Measurements from ENCODE around the gene KLF3. TPM values are rescaled to one million over a fixed set of nuclear protein-coding genes. Genes with fewer than 3 reads are reported as not detected.

Gene KLF3
- total and polyA plus RNA-seq, 9 of the 15 experiments (the other 6 are each of a cell fraction or from before 2014, with no cell fraction given): 9.9 to 47.2 (median 18.1) TPM

- TF ChIP-seq ZNF609 (CRISPR knock-in tag; IDR thresholded peaks at IDR 0.05; ENCODE audit: borderline replicate concordance) (no peak), PPARD (CRISPR knock-in tag; IDR thresholded peaks at IDR 0.05) (no peak), NR3C1 (CRISPR knock-in tag; IDR thresholded peaks at IDR 0.05) (no peak), JUND (IDR thresholded peaks at IDR 0.05; ENCODE audit: borderline replicate concordance, low read depth, low read length) (peak; percentile 88), JUND (tag; IDR thresholded peaks at IDR 0.05; ENCODE audit: borderline replicate concordance, low read depth, low read length) (peak; percentile 90), IRF9 (tag; IDR thresholded peaks at IDR 0.05) (peak; percentile 88), ZNF444 (CRISPR knock-in tag; IDR thresholded peaks at IDR 0.05) (no peak), BMI1 (IDR thresholded peaks at IDR 0.05; ENCODE audit: low read length) (no peak), RBFOX2 (IDR thresholded peaks at IDR 0.05; ENCODE audit: low read depth, low read length) (peak; percentile 48; the same call in 1 of the 2 replicates), MYBL2 (IDR thresholded peaks at IDR 0.05; ENCODE audit: low read depth) (no peak), MYBL2 (CRISPR knock-in tag; IDR thresholded peaks at IDR 0.05; ENCODE audit: borderline replicate concordance) (no peak), BACH1 (tag; IDR thresholded peaks at IDR 0.05) (peak; percentile 60; the same call in 1 of the 2 replicates), CREB3 (tag; conservative IDR thresholded peaks at IDR 0.05; ENCODE audit: low read depth) (no peak), ZNF707 (CRISPR knock-in tag; conservative IDR thresholded peaks at IDR 0.05) (no peak), ZBTB11 (CRISPR knock-in tag; IDR thresholded peaks at IDR 0.05) (no peak), NR4A1 (CRISPR knock-in tag; IDR thresholded peaks at IDR 0.05) (no peak), NR4A1 (tag; IDR thresholded peaks at IDR 0.05) (no peak; the same call in 1 of the 2 replicates)
Measured at GRCh38 chr4:38621028-38621684, 42.8 kb upstream of the KLF3 start (continued).

Measured in K562 (cell line).